ENCODE data around the gene PLEKHB2. TPM values are rescaled to one million over a fixed set of nuclear protein-coding genes. Genes with fewer than 3 reads are reported as not detected.

PLEKHB2 gene
- total RNA-seq, 1 experiment from 2014 or later: 55.9 TPM

DNA sequence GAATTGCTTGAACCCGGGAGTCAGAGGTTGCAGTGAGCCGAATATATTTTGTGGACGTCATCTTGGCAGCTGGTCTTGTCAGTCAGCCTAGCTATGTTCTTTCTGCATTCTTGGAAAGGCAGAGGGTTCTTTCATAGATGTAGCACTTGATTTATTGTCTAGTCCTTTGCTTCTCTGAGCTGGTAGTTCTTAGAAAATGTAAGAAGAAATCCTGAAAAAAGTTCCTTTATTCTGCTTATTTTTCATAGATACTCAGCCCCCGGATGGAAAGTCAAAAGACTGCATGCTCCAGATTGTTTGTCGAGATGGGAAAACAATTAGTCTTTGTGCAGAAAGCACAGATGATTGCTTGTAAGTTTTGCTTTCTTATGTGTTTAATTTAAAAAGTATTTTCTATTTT is 21.3 kb downstream of the PLEKHB2 start:
- H4K8ac ChIP-seq (replicated peaks; ENCODE audit: insufficient read length, low read depth, low read length): no peak overlapping the region
- no peak overlapping the region for H3K56ac ChIP-seq (ENCODE audit: insufficient read length, low read depth, low read length)
- no peak overlapping the region for H3K4me2 ChIP-seq (ENCODE audit: insufficient read depth, insufficient read length, low read length)
- H2BK20ac ChIP-seq (ENCODE audit: low read depth, low read length, poor library complexity, severe bottlenecking): no peak overlapping the region
- whole genome bisulfite sequencing (ENCODE audit: extremely low coverage, insufficient read length, low lambda C conversion rate): no CpG with 5 or more reads among the region's 5 CpGs
- peaks cover 7 to 8% of the 10 kb centered on the region in 2 experiments; a peak in 3 of 4 replicates for H3K4me1 Mint-ChIP-seq
- no peak overlapping the region for H2AFZ ChIP-seq (ENCODE audit: low read length)
- no peak overlapping the region for H3K4ac ChIP-seq (ENCODE audit: low read depth, low read length)
- no peaks in the 10 kb centered on the region; the same call in 1 of the 2 replicates for H3K27me3 ChIP-seq (ENCODE audit: insufficient read depth, low read length)
- no peak overlapping the region for H3K23ac ChIP-seq (ENCODE audit: insufficient read length, low read depth, low read length)
- no peak overlapping the region for H3K9ac ChIP-seq (ENCODE audit: extremely low read depth, insufficient read length, low read length)
- peaks cover 53 to 84% (median 76%) of the 10 kb centered on the region in 3 experiments for H3K36me3 Mint-ChIP-seq (ENCODE audit: insufficient read depth in 1 of 3, low read depth in 3 of 3)
- TF ChIP-seq, protein P1, sequence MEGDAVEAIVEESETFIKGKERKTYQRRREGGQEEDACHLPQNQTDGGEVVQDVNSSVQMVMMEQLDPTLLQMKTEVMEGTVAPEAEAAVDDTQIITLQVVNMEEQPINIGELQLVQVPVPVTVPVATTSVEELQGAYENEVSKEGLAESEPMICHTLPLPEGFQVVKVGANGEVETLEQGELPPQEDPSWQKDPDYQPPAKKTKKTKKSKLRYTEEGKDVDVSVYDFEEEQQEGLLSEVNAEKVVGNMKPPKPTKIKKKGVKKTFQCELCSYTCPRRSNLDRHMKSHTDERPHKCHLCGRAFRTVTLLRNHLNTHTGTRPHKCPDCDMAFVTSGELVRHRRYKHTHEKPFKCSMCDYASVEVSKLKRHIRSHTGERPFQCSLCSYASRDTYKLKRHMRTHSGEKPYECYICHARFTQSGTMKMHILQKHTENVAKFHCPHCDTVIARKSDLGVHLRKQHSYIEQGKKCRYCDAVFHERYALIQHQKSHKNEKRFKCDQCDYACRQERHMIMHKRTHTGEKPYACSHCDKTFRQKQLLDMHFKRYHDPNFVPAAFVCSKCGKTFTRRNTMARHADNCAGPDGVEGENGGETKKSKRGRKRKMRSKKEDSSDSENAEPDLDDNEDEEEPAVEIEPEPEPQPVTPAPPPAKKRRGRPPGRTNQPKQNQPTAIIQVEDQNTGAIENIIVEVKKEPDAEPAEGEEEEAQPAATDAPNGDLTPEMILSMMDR (conservative IDR thresholded peaks at IDR 0.05): no peak
- H3K9me3 ChIP-seq (ENCODE audit: control insufficient read depth, low read depth, low read length): no peaks in the 10 kb centered on the region
- no peak overlapping the region for H4K5ac ChIP-seq (ENCODE audit: insufficient read length, low read depth, low read length)
- H3K27ac Mint-ChIP-seq: no peak overlapping the region
- no peaks in the 10 kb centered on the region for H3K4me1 ChIP-seq (ENCODE audit: insufficient read depth, low read length)
- no peak for DNase-seq
- no peak overlapping the region for H3K27ac ChIP-seq (ENCODE audit: insufficient read length, low read depth, low read length)
- no peaks in the 10 kb centered on the region for H3K23me2 ChIP-seq (ENCODE audit: insufficient read length, low read depth, low read length, poor library complexity, severe bottlenecking)
- H3K27me3 Mint-ChIP-seq (ENCODE audit: low read depth): peaks cover 4% of the 10 kb centered on the region; the same call in 1 of the 2 replicates
- H3K79me2 ChIP-seq (ENCODE audit: insufficient read depth, low read length): peaks cover 2% of the 10 kb centered on the region; the same call in 1 of the 2 replicates
- no peak overlapping the region for H2AK5ac ChIP-seq (ENCODE audit: insufficient read length, low read length)
- H2BK12ac ChIP-seq (ENCODE audit: insufficient read length, low read depth, low read length): no peak overlapping the region
- peaks cover 3% of the 10 kb centered on the region for H3K79me1 ChIP-seq (ENCODE audit: insufficient read depth, low read depth, low read length, poor library complexity, severe bottlenecking)
- H4K91ac ChIP-seq (ENCODE audit: insufficient read length, low read depth, low read length): no peak overlapping the region
- no peak overlapping the region for H3K4me3 Mint-ChIP-seq
- H4K20me1 ChIP-seq (ENCODE audit: control insufficient read depth, insufficient read depth, insufficient read length): no peaks in the 10 kb centered on the region
- no peak overlapping the region for H3T11ph ChIP-seq (ENCODE audit: low read length)
- H2BK5ac ChIP-seq (ENCODE audit: insufficient read length, low read length): no peak overlapping the region
- H3K18ac ChIP-seq (ENCODE audit: insufficient read length, low read depth, low read length): no peak overlapping the region
- H3K9me3 Mint-ChIP-seq: peaks cover 0 to 8% of the 10 kb centered on the region in 2 experiments; a peak in 3 of 5 replicates
- H2BK15ac ChIP-seq (ENCODE audit: low read depth, low read length): no peak overlapping the region
- no peak overlapping the region for H3K14ac ChIP-seq (ENCODE audit: insufficient read depth, low read length)
- no peak overlapping the region for H2BK120ac ChIP-seq (ENCODE audit: low read depth, low read length, poor library complexity, severe bottlenecking)
